GM18526 (cell line): ENCODE data around the gene MAMDC4.

ENCODE experiments used
- POLR2A ChIP-seq: IDR thresholded peaks from 3 replicates; pipeline ENCODE4 v1.6.1; 2011; ENCODE audit not compliant: insufficient read length; ENCODE audit errors: extremely low read depth

Gene MAMDC4

GRCh38 chr9:136823136-136824046, 28.8 kb upstream of the MAMDC4 start:
- no peak for TF ChIP-seq POLR2A

GRCh38 chr9:136824496-136825225, 27.5 kb upstream of the MAMDC4 start:
- TF ChIP-seq POLR2A = no peak

GRCh38 chr9:136825295-136826187, 26.6 kb upstream of the MAMDC4 start:
- no peak for TF ChIP-seq POLR2A

GRCh38 chr9:136826188-136826541, 26.0 kb upstream of the MAMDC4 start:
- TF ChIP-seq POLR2A = no peak

GRCh38 chr9:136826703-136827582, 25.2 kb upstream of the MAMDC4 start:
- no peak for TF ChIP-seq POLR2A

- no peak for TF ChIP-seq POLR2A
Observed at GRCh38 chr9:136827794-136828473, 24.2 kb upstream of the MAMDC4 start.

- TF ChIP-seq POLR2A = no peak
Observed at GRCh38 chr9:136828474-136829140, 23.5 kb upstream of the MAMDC4 start.

GRCh38 chr9:136829412-136829811, 22.7 kb upstream of the MAMDC4 start:
- no peak for TF ChIP-seq POLR2A

GRCh38 chr9:136829981-136830885, 21.9 kb upstream of the MAMDC4 start:
- no peak for TF ChIP-seq POLR2A

- TF ChIP-seq POLR2A = no peak
Observed at GRCh38 chr9:136831002-136831719, 21.0 kb upstream of the MAMDC4 start.

- TF ChIP-seq POLR2A = no peak
Observed at GRCh38 chr9:136831720-136832104, 20.4 kb upstream of the MAMDC4 start.

- TF ChIP-seq POLR2A = no peak
Observed at GRCh38 chr9:136832581-136832980, 19.6 kb upstream of the MAMDC4 start.
